ENCODE data around the gene FAM118B.
"Not testable (repeated sequence)": the region's sequence is repeated elsewhere in the genome, so short reads cannot be mapped to it uniquely, and the experiment has no call there.

- TF ChIP-seq POLR2A (IDR thresholded peaks at IDR 0.05; ENCODE audit: low read length); GATA1 (IDR thresholded peaks at IDR 0.05; ENCODE audit: low read depth, low read length): not testable (repeated sequence)
Observed at GRCh38 chr11:126255507-126255906, 43.9 kb downstream of the FAM118B start.
